Measurements from ENCODE around the gene A3GALT2.

A3GALT2 gene

GRCh38 chr1:33320619-33321165 lies at the start of gene A3GALT2:
A3GALT2 (minus strand) TSS chr1:33321098; CDS start chr1:33321098, 0 bp downstream.
- DNase-seq (ENCODE audit: low read depth in 1 of 2, low spot score in 1 of 2), result no peak

GRCh38 chr1:33370301-33370700 lies 49.4 kb upstream of the A3GALT2 start:
- DNase-seq (ENCODE audit: low read depth in 1 of 2, low spot score in 1 of 2), result no peak

DNA sequence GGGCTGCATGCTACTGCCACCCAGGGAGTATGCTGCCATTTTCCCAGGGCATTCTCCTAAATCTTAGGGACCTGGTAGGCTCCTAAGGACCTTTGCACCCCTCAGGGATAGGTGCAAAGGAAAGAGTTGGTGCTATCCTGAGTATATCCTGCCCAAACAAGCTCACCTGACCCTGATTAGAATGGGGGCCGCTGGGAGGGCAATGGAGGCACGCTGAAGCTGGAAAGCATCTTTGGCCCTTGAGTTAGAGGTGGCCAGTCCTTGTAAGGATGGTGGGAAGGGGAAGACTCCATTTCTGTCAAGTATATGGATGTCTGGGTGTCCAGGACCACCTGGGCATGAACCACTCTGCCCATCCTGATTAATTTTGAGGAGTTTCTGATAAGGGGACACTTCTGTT lies 48.9 kb upstream of the A3GALT2 start:
- no peak for DNase-seq (ENCODE audit: low read depth in 1 of 2, low spot score in 1 of 2)

GRCh38 chr1:33369081-33369480 lies 48.2 kb upstream of the A3GALT2 start:
- no peak for DNase-seq (ENCODE audit: low read depth in 1 of 2, low spot score in 1 of 2)

DNA sequence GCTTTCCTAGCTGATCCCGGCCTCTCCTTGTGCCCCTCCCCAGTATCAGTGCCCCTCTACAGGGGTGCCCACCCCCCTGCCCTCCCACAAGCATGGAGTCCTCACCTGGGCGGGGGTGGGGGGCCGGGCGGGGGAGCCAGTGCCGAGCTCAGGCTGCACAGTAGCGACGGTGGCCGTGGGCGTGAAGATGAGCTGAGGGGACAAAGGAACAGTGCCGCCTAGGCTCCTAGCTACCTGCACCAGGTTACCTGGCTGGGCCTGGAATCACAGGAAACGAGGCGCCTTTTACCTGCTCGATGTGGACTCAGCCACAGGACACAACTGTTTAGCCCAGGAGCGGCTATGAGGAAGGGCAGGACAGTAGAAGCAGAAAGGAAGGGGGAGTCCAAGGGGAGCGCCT lies 47.5 kb upstream of the A3GALT2 start:
- DNase-seq (ENCODE audit: low read depth in 1 of 2, low spot score in 1 of 2), result no peak

- DNase-seq (ENCODE audit: low read depth in 1 of 2, low spot score in 1 of 2), result peak; percentile 74 to 83
These were observed 46.8 kb upstream of the A3GALT2 start for GRCh38 chr1:33367485-33368405.

DNA sequence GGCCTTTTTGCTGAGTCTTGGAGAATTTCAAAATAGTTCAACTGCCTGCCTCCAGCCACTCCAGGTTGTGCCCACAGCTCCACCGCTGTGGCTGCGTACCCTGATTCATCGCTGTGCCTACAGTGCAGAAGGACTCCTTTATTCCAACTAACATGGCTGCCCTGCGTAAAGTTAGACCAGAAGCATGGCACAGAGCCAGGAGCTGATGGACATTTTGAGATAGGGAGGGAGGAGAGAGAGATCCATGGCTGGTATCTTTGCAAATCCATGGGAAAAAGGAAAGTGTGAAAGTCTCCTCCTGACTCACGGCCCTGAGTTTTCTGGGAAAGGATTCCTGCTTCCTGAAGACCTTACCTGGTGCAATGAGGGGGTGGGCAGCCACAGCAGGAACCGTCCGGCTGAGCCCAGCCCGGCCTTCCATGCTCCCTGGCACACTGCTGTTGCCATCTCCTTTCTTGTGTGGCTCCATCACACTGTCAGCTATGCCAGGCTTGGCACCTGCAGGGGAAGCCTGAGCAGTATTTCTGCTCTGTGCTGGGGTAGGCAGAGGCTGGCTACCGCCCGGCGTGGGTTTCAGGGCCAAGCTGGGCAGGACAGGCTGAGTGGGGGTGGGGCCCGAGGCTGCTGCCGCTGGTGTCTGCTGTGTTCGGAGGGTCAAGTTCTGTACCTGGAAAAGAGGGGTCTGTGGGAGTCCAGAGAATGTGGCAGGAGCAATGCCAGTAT lies 46.0 kb upstream of the A3GALT2 start:
- DNase-seq (ENCODE audit: low read depth in 1 of 2, low spot score in 1 of 2), result no peak

- DNase-seq (ENCODE audit: low read depth in 1 of 2, low spot score in 1 of 2), result no peak
These were observed 44.7 kb upstream of the A3GALT2 start for GRCh38 chr1:33365560-33365997.

DNA sequence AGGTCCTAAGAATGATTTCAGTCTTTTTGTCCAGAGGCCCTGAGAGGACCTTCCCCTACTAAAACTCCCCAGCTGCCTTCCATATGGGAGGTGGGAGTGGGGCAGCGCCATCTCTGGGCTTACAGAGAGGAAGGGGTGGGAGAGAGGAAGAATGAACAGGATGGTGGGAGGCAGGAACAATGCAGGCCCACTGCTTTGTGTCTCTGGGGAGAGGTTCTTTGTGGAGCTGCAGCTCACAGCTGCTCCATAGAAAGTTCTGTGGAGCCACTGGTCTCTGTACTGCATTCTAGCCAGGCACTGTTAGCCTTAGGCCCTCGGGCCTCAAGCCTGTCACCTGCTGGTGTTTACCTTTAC lies 43.6 kb upstream of the A3GALT2 start:
- DNase-seq (ENCODE audit: low read depth in 1 of 2, low spot score in 1 of 2), result no peak

DNA sequence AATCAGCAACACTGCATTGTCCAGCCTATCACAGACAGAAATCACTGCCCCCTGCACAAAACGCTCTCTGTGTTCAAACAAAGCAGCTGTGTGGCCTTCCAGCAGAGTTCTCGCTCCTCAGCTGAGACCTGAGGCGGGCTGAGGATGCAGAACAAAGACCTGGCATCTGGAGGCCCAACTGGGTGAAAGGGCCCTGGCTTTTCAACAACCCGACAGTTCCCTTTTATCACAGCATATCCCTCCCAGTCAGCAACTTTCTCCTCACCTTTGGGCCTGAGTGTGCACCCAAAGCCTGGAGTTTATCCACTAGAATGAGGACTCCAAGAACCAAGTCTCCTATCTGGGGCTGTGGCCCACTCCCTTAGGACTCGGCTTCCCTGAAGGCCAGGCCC lies 42.6 kb upstream of the A3GALT2 start:
- no peak for DNase-seq (ENCODE audit: low read depth in 1 of 2, low spot score in 1 of 2)

- no peak for DNase-seq (ENCODE audit: low read depth in 1 of 2, low spot score in 1 of 2)
These were observed 42.1 kb upstream of the A3GALT2 start for GRCh38 chr1:33363021-33363420.

- no peak for DNase-seq (ENCODE audit: low read depth in 1 of 2, low spot score in 1 of 2)
These were observed 40.8 kb upstream of the A3GALT2 start for GRCh38 chr1:33361532-33362235.

- no peak for DNase-seq (ENCODE audit: low read depth in 1 of 2, low spot score in 1 of 2)
These were observed 39.5 kb upstream of the A3GALT2 start for GRCh38 chr1:33360367-33360766.

DNA sequence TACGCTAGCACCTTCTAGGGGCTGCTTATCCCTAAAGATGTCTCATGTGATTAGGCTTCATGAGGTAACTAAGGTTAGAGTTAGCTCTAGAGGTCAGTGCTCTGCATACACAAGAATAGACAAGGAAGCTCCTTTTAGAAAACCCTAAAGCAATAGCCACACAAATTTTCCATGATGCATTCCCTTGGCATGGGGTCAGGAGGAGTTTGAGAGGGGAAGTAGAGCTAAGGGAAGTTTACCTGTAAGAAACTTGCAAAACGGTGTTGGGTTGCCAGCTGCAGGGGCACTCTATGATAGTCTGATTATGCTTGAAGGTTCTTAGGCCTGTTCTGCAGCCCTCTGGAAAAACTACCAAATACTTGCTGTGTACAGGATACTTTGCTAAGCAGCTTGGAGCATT lies 39.0 kb upstream of the A3GALT2 start:
- no peak for DNase-seq (ENCODE audit: low read depth in 1 of 2, low spot score in 1 of 2)

GRCh38 chr1:33358795-33359503 lies 38.1 kb upstream of the A3GALT2 start:
- DNase-seq (ENCODE audit: low read depth in 1 of 2, low spot score in 1 of 2), result no peak

- no peak for DNase-seq (ENCODE audit: low read depth in 1 of 2, low spot score in 1 of 2)
These were observed 37.4 kb upstream of the A3GALT2 start for GRCh38 chr1:33358114-33358794.

DNA sequence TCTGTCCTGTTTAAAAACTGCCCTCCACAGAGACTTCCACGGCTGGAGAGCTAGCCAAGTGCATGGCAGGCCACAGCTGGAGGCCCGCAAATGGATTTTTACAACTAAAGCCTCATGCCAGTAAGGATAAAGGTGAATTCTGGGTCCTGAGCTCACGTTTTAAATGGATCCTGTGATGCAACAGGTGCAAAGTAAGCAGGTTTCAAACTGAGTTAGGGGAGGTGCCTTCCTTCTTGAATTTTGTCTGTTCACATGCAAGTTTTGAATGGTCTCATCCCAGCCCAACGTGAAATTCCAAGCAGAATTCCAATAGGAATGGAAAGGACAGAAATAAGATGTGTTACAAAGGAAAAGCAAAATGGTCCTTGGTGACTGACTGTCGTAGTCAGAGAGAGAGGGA lies 36.2 kb upstream of the A3GALT2 start:
- DNase-seq (ENCODE audit: low read depth in 1 of 2, low spot score in 1 of 2), result no peak

DNA sequence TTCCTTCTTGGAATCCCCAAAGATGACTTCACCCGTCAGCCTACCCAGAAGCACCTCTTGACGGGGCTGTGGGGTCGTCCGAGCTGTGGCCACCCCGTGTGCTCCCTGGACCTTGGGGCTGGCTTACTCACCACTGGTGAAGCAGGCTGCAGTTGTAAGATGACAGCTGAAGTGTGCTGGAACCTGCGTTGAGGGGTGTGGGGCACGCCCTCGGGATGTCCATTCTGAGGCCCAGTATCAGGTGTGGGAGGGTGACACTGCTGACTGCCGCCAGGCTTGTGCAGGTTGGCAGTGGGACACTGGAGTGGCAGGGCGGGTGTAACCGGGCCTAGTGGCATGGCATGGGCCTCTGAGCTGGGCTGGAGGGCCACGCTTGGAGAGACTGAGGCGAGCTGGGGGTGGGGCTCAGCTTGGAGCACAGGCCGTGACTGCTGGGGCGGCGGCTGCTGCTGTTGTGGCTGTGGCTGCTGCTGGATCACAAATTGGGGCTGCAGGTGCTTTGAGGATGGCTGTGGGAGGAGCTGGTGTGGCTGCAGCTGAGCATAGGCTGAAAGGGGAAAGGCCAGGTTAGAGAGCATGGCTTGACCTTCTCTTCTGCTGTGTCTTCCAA lies 33.9 kb upstream of the A3GALT2 start:
- no peak for DNase-seq (ENCODE audit: low read depth in 1 of 2, low spot score in 1 of 2)

DNA sequence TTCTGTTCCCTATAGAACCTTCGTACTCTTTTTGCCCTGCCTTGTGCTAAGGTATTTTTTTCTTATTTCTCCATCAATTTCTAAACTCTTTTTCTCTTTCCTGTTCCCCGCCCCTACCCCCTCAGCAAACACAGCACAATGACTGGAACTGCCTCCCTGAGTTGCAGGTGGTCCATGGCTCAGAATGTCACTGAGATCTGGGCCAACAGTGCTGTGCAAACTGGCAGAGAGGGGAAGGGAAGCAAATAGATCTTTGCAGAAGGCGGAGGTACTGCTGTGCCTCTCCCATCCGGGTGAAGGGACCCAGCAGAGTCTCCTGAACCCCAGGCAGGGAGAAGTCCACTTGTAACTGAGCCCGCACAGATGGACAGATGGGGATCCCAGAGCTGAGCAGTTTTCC lies 32.6 kb upstream of the A3GALT2 start:
- DNase-seq (ENCODE audit: low read depth in 1 of 2, low spot score in 1 of 2), result no peak

DNA sequence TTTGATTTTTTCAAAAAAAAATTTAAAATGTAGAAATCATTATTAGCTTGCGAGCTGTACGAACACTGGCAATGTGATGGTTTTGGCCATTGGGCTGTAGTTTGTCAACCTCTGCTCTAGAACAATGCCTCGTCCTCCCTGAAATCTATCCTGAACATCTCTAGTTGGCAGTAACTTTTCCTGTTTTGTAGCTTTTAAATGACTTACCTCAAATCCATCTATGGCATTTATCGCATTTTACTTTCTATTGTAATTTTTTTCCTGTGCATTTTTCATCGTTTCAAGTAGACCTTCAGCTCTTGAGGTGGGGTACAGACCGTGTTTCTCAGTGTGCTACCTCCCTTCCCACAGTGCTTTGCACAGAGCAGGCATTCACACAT lies 30.4 kb upstream of the A3GALT2 start:
- DNase-seq (ENCODE audit: low read depth in 1 of 2, low spot score in 1 of 2), result no peak

All from activated CD4-positive, alpha-beta T cell treated with anti-CD3 and anti-CD28 coated beads, Interleukin-2, amount 50 U/mL, for 24 hours (primary cell).